ENCODE results near the gene ARL9. TPM values are rescaled to one million over a fixed set of nuclear protein-coding genes. Genes with fewer than 3 reads are reported as not detected.

The ARL9 gene
- total and polyA plus RNA-seq, 9 of the 15 experiments (the other 6 are each of a cell fraction or from before 2014, with no cell fraction given), result 0.10 to 0.15 (median 0.11) TPM; not detected in 6

DNA sequence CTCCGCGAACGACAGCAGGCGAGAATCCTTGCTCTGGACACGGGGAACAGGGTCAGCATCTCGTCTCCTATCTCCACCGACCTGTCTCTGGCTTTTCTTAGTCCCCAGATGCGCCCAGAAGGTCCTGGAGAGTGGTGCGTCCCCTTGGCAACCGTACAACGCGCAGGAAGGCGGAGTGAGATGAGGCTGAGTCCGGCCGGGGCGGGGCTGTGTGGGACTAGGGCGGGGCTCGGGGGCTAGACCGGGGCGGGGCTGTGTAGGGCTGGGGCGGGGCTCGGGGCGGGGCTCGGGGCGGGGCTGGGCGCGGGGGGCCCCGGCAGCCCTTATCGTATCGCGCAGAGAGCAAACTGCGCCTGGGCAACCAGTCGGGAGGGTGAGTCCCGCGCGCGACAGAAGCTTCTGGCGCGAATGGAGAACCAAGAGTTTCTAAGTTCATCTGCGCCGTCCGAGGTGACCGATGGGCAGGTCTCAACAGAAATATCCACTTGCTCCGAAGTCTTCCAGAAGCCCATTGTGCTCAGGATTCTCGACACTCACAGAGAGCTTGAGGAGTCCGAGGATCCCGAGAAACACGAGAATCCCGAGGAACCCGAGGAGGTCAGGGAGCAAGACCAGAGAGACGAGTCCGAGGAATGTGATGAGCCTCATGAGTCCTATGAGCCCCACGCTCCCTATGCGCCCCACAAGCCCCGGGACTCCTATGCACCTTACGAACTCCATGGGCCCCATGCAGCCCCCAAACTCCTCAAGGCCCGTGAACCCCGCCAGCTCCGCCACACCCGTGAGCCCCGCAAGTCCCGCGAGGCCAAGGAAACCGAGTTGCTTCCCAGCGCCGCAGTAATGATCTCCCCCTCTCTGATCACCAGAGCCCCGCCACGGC, 24.9 kb downstream of the ARL9 start (continued):
- TF ChIP-seq, protein P1, sequence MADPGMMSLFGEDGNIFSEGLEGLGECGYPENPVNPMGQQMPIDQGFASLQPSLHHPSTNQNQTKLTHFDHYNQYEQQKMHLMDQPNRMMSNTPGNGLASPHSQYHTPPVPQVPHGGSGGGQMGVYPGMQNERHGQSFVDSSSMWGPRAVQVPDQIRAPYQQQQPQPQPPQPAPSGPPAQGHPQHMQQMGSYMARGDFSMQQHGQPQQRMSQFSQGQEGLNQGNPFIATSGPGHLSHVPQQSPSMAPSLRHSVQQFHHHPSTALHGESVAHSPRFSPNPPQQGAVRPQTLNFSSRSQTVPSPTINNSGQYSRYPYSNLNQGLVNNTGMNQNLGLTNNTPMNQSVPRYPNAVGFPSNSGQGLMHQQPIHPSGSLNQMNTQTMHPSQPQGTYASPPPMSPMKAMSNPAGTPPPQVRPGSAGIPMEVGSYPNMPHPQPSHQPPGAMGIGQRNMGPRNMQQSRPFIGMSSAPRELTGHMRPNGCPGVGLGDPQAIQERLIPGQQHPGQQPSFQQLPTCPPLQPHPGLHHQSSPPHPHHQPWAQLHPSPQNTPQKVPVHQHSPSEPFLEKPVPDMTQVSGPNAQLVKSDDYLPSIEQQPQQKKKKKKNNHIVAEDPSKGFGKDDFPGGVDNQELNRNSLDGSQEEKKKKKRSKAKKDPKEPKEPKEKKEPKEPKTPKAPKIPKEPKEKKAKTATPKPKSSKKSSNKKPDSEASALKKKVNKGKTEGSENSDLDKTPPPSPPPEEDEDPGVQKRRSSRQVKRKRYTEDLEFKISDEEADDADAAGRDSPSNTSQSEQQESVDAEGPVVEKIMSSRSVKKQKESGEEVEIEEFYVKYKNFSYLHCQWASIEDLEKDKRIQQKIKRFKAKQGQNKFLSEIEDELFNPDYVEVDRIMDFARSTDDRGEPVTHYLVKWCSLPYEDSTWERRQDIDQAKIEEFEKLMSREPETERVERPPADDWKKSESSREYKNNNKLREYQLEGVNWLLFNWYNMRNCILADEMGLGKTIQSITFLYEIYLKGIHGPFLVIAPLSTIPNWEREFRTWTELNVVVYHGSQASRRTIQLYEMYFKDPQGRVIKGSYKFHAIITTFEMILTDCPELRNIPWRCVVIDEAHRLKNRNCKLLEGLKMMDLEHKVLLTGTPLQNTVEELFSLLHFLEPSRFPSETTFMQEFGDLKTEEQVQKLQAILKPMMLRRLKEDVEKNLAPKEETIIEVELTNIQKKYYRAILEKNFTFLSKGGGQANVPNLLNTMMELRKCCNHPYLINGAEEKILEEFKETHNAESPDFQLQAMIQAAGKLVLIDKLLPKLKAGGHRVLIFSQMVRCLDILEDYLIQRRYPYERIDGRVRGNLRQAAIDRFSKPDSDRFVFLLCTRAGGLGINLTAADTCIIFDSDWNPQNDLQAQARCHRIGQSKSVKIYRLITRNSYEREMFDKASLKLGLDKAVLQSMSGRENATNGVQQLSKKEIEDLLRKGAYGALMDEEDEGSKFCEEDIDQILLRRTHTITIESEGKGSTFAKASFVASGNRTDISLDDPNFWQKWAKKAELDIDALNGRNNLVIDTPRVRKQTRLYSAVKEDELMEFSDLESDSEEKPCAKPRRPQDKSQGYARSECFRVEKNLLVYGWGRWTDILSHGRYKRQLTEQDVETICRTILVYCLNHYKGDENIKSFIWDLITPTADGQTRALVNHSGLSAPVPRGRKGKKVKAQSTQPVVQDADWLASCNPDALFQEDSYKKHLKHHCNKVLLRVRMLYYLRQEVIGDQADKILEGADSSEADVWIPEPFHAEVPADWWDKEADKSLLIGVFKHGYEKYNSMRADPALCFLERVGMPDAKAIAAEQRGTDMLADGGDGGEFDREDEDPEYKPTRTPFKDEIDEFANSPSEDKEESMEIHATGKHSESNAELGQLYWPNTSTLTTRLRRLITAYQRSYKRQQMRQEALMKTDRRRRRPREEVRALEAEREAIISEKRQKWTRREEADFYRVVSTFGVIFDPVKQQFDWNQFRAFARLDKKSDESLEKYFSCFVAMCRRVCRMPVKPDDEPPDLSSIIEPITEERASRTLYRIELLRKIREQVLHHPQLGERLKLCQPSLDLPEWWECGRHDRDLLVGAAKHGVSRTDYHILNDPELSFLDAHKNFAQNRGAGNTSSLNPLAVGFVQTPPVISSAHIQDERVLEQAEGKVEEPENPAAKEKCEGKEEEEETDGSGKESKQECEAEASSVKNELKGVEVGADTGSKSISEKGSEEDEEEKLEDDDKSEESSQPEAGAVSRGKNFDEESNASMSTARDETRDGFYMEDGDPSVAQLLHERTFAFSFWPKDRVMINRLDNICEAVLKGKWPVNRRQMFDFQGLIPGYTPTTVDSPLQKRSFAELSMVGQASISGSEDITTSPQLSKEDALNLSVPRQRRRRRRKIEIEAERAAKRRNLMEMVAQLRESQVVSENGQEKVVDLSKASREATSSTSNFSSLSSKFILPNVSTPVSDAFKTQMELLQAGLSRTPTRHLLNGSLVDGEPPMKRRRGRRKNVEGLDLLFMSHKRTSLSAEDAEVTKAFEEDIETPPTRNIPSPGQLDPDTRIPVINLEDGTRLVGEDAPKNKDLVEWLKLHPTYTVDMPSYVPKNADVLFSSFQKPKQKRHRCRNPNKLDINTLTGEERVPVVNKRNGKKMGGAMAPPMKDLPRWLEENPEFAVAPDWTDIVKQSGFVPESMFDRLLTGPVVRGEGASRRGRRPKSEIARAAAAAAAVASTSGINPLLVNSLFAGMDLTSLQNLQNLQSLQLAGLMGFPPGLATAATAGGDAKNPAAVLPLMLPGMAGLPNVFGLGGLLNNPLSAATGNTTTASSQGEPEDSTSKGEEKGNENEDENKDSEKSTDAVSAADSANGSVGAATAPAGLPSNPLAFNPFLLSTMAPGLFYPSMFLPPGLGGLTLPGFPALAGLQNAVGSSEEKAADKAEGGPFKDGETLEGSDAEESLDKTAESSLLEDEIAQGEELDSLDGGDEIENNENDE (IDR thresholded peaks at IDR 0.05; ENCODE audit: low read depth, low read length), result no peak
- TF ChIP-seq NFE2L1 (tag; IDR thresholded peaks at IDR 0.05; ENCODE audit: borderline replicate concordance, low read depth), result no peak
- TF ChIP-seq PTRF (tag; IDR thresholded peaks at IDR 0.05), result no peak
- no peak for TF ChIP-seq RFX5 (IDR thresholded peaks at IDR 0.05; ENCODE audit: low read depth, low read length)
- TF ChIP-seq, protein P2, sequence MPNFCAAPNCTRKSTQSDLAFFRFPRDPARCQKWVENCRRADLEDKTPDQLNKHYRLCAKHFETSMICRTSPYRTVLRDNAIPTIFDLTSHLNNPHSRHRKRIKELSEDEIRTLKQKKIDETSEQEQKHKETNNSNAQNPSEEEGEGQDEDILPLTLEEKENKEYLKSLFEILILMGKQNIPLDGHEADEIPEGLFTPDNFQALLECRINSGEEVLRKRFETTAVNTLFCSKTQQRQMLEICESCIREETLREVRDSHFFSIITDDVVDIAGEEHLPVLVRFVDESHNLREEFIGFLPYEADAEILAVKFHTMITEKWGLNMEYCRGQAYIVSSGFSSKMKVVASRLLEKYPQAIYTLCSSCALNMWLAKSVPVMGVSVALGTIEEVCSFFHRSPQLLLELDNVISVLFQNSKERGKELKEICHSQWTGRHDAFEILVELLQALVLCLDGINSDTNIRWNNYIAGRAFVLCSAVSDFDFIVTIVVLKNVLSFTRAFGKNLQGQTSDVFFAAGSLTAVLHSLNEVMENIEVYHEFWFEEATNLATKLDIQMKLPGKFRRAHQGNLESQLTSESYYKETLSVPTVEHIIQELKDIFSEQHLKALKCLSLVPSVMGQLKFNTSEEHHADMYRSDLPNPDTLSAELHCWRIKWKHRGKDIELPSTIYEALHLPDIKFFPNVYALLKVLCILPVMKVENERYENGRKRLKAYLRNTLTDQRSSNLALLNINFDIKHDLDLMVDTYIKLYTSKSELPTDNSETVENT (CRISPR knock-in tag; IDR thresholded peaks at IDR 0.05), result no peak
- TF ChIP-seq EP400 (IDR thresholded peaks at IDR 0.05), result peak; percentile 52
- no peak for TF ChIP-seq KAT2B (IDR thresholded peaks at IDR 0.05; ENCODE audit: low read depth, low read length)
- TF ChIP-seq CBX2 (IDR thresholded peaks at IDR 0.05; ENCODE audit: insufficient read depth, low read length, poor library complexity, severe bottlenecking), result no peak
- TF ChIP-seq, protein P3, sequence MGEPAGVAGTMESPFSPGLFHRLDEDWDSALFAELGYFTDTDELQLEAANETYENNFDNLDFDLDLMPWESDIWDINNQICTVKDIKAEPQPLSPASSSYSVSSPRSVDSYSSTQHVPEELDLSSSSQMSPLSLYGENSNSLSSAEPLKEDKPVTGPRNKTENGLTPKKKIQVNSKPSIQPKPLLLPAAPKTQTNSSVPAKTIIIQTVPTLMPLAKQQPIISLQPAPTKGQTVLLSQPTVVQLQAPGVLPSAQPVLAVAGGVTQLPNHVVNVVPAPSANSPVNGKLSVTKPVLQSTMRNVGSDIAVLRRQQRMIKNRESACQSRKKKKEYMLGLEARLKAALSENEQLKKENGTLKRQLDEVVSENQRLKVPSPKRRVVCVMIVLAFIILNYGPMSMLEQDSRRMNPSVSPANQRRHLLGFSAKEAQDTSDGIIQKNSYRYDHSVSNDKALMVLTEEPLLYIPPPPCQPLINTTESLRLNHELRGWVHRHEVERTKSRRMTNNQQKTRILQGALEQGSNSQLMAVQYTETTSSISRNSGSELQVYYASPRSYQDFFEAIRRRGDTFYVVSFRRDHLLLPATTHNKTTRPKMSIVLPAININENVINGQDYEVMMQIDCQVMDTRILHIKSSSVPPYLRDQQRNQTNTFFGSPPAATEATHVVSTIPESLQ (CRISPR knock-in tag; IDR thresholded peaks at IDR 0.05), result no peak
- TF ChIP-seq ASH1L (IDR thresholded peaks at IDR 0.05; ENCODE audit: borderline replicate concordance, low read depth, partially characterized antibody), result no peak

All from K562 (cell line).